Embryonic facial prominence (tissue), 1 donor: ENCODE data around the gene OTC.

Source experiments
- DNase-seq: peaks from one replicate; pipeline ENCODE4 v3.0.0-alpha.2; 2016; ENCODE audit errors: extremely low spot score

OTC gene

GRCh38 chrX:38357747-38358673 is 5.6 kb downstream of the OTC start:
- DNase-seq = no peak

GRCh38 chrX:38363046-38363445 is 10.6 kb downstream of the OTC start:
- DNase-seq = no peak

DNA sequence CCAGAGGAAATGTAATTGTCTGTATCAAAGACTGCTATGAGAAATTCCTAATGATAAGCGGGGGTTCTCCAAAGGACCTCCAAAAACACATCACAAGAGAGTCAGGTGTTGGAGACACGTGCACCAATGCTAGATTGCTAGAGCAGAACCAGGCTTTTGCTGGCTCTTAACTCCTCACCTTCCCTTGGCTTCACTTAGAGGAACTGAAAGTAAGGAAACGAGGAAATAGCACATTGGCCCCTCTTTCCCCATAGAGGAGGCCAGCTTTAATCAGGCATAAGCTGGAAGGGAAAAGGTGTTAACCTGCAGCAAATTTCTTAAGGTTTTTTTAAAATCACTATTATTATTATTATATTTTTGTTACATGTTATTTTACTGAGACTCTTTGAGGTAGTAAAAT is 13.6 kb downstream of the OTC start:
- no peak for DNase-seq

DNA sequence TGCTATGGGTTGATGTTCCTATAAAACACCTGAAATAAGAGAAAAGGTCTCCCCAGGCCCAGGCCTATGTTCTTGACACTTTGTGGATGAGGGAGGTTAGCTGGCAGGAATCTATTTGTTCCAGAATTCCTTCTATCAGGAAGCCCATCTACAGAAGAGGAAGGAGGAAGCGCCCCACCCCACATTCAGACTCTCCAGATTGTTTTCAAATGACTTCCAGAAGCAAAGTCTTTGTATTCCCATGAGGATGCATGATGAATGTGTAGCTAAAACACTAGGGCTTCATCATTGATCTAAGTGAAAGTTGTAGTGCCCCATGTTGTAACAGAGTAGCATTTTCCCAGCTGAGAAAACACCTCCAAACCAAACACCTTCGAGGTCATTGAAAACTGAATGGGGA is 16.4 kb downstream of the OTC start:
- no peak for DNase-seq

GRCh38 chrX:38371641-38372040 is 19.2 kb downstream of the OTC start:
- no peak for DNase-seq

DNA sequence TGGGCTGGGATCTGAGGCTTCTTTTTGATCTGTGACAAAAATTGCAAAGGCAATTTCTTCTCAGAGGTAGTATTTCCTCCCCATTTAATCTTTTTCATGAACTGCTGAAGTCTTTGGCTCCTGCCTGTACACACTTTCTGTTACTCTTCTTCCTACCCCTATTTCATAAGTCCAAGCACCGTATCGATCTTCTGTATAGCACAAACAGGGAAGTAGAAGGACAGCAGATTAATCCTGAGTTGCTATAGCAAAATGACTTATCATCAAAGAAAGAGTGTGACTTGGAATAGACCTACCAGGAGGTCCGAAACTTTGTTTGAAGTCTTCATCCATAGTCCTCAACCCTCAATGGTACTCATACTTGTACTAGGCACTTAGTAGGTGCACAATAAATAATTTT is 22.0 kb downstream of the OTC start:
- no peak for DNase-seq

GRCh38 chrX:38375891-38376290 is 23.5 kb downstream of the OTC start:
- DNase-seq = no peak

- no peak for DNase-seq
Measured at GRCh38 chrX:38376747-38377146, 24.3 kb downstream of the OTC start.

GRCh38 chrX:38379088-38379487 is 26.7 kb downstream of the OTC start:
- no peak for DNase-seq

DNA sequence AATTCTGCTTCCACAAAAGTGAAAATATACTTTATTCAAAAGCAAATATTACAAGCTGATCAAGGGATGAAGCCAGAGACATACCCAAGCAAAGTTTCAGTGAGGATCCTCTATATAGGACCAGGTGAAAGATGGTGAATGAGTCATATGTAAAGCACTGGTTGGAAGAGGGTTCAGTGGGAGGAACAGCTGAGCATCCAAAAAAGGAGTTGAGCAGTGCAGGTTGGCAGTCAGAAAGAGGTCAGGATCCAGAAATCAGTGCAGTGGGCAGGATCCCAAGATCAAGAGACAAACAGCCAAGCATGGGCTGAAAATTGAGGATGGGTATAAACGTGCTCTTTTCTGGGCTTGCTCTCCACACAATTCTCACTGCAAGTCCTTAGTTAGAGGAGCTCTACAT is 30.3 kb downstream of the OTC start:
- DNase-seq = no peak

DNA sequence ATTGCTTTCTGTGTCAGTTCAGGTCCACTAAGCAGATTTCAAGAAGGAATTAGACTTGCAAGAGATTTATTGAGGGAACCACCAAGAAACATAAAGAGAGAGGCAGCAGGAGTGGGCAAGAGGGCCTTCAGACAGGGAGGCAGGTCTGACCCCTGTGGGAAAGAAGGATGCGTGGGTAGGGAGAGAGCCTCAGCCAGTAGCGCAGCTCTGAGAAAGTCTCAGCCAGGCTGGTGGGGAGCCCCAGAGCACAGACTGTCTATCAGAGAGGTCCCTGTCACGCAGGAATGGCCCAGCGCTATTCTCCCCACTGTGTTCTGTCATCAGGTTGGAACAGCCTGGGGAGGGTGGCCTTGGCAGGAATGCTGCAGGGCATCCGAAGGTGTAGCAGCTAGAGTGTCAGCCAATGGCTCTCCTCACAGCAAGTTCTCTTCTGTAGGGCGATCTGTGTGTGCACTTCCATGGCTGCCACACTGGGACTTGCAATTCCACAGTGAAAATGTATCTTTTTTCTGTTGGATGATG is 48.0 kb downstream of the OTC start:
- no peak for DNase-seq

DNA sequence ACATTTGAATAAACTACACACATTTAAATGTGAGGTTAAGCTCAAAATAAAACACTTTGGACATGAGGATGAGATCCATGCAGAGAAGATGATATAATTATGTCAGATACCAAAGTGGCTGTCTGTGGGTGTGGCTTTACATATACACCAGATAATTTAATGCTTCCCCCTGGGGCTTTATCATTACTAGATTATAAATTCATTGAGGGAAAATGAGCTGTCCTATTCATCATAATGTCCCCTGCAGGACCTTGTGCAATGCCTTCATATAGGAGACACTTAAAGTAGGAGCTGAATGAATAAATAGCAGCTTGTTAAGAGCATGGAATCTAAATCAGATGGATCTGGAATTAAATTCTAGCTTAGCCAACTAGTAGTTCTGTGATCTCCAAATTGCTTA is 49.7 kb downstream of the OTC start:
- DNase-seq = no peak

GRCh38 chrX:38403834-38404233 is 51.4 kb downstream of the OTC start:
- no peak for DNase-seq

GRCh38 chrX:38407126-38407525 is 54.7 kb downstream of the OTC start:
- no peak for DNase-seq

DNA sequence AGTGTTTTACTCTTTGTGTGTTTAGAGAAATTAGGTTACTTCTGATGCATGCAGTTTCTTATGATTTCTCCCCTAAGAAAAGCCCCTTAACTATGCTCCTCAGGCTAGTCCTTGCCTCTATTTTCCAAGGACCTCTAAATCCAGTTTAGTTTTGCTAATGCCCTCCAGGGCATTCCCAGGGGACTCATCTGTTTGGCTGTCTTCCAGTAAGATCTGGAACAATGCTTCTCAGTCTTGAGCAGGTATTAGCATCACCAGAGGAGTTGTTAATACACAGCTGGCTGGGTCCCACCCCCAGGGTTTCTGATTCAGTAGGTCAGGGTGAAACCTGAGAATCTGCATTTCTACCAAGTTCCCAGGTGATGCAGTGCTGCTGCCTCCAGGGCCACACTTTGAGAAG is 56.9 kb downstream of the OTC start:
- DNase-seq = no peak

DNA sequence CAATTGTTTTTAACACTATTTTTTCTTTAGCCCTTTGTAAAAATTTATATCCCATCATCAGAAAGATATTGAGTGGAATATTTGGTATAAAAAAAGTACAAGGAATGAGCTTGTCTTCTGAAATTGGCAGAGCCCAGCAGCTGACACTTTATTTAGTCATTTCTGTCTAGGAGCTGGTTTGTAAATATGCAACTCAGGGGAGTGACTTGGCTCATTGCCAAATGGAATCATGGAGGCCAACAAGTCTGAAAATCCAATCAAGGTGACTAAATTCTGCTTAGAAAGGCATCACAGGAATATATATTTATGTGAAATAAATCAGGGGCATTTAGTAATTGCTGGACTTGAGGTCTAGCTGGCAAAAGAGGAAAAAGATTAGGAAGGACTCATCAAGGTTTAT is 74.4 kb downstream of the OTC start:
- no peak for DNase-seq

DNA sequence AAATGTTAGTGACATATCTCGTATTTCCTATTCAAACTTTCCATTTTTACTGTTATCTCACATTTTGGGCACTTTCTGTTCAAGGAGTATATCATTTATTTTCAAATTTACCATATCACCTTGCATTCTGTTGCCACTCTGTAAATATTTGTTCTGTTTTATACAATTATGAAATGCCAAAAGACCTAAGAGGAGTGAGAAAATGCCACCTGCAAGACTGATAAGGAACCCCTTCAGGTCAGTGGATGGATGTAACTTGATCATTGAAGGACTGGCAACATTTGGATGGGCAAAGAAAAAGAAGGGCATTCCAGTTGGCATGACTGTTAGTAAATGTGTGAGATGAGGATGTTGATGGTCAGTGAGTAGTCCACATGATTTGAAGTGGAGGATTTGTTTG is 79.1 kb downstream of the OTC start:
- no peak for DNase-seq

GRCh38 chrX:38435130-38435529 is 82.7 kb downstream of the OTC start:
- DNase-seq = no peak

GRCh38 chrX:38437093-38437492 is 84.7 kb downstream of the OTC start:
- no peak for DNase-seq

GRCh38 chrX:38438321-38438720 is 85.9 kb downstream of the OTC start:
- no peak for DNase-seq

DNA sequence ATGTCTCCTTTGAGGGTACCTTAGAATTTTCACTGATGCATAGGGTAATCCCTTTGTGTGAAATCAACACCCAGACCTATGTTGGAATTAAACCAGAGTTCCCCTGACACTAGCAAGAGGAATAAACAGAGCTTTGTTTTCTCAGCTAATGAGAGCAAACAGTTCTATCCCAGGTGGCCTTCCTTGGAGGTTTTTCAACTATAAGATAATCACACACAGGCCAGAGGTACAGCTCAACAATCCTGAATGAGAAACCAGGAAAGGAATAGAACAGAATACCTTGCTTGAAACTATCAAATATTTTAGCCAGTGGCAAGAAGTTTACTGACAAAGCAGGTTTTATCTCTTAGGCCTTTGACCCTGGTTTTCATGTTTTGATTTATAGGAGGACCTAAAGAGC is 100.2 kb downstream of the OTC start:
- no peak for DNase-seq

GRCh38 chrX:38458071-38458470 is 105.7 kb downstream of the OTC start:
- no peak for DNase-seq

GRCh38 chrX:38462257-38462656 is 109.9 kb downstream of the OTC start:
- DNase-seq = no peak

DNA sequence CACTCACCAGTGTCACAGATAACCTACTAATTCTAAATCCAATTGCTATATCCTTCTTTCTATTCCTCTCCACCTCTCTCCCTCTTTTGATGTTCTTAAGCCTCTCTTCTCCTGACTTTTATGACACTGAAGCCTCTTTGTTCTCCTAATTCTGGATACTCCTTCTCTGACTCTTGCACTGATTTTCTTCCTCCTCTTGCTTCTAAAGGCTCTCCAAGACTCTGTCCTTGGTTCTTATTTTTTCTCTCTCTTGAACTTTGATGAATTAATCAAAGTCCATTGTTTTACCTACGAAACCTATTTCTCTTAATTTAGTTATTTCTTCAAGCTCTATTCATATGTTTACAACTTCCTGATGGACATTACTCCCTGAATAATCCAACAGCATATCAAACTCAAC is 113.3 kb downstream of the OTC start:
- DNase-seq = no peak
